ENCODE measurements around the gene GAS2L1. TPM values are rescaled to one million over a fixed set of nuclear protein-coding genes. Genes with fewer than 3 reads are reported as not detected.

Gene GAS2L1
- total and polyA plus RNA-seq, 2 of the 4 experiments (the other 2 are of a cell fraction): 1.4 to 15.6 TPM

- CTCF ChIA-PET: no interaction called here
- intact Hi-C loops (cut with micrococcal nuclease) (no loop called here), in situ Hi-C loops (cut with MboI; ENCODE audit: low sequenced_read_pairs) (no loop called here), dilution Hi-C loops (cut with HindIII; ENCODE audit: low sequenced_read_pairs, unreplicated experiment) (no loop called here)
- Histone ChIP-seq H4K20me1 (ENCODE audit: insufficient read depth, low read length) (peaks cover 19% of the 10 kb centered on the region), H2AK9ac (replicated peaks; ENCODE audit: low read depth, low read length, poor library complexity) (peak overlapping the region; percentile 10), H3K56ac (ENCODE audit: extremely low read depth, insufficient read depth, low read length) (no peak overlapping the region), H3K36me3 (ENCODE audit: control insufficient read depth, insufficient read depth, low read length) (peaks cover 17% of the 10 kb centered on the region), H3K4me3 (ENCODE audit: insufficient read depth, low read depth, low read length) (no peak overlapping the region), H4K8ac (ENCODE audit: low read depth in 2 of 2, low read length in 2 of 2) (no peak overlapping the region), H3K9me3 (ENCODE audit: control insufficient read depth, insufficient read depth, low read length) (no peaks in the 10 kb centered on the region), H2BK120ac (ENCODE audit: low read depth, low read length) (no peak overlapping the region), H3K14ac (replicated peaks; ENCODE audit: low read depth, low read length) (no peak overlapping the region), H2BK20ac (ENCODE audit: low read depth, low read length) (no peak overlapping the region), H3K27me3 (ENCODE audit: control insufficient read depth, insufficient read depth, low read length) (no peaks in the 10 kb centered on the region), H3K9me1 (ENCODE audit: insufficient read depth, low read length) (peaks cover 10% of the 10 kb centered on the region; the same call in 1 of the 2 replicates), H3K79me1 (ENCODE audit: low read depth in 1 of 2, low read length in 2 of 2) (peaks cover 15 to 31% of the 10 kb centered on the region in 2 experiments; a peak in 3 of 4 replicates), H3K4me1 (ENCODE audit: control insufficient read depth, insufficient read depth, low read length) (peaks cover 12% of the 10 kb centered on the region), H2AFZ (replicated peaks; ENCODE audit: low read length, poor library complexity) (no peak overlapping the region), H3K27ac (ENCODE audit: insufficient read depth, low read length) (no peak overlapping the region), H3K4me2 (ENCODE audit: low read depth, low read length) (no peak overlapping the region), H2AK5ac (ENCODE audit: low read depth, low read length) (no peak overlapping the region), H3K23ac (ENCODE audit: low read depth, low read length) (no peak overlapping the region), H4K91ac (ENCODE audit: insufficient read depth, low read depth, low read length) (no peak overlapping the region), H2BK5ac (ENCODE audit: low read depth, low read length, poor library complexity, severe bottlenecking) (no peak overlapping the region), H3K9ac (ENCODE audit: low read depth, low read length) (no peak overlapping the region), H4K5ac (ENCODE audit: low read depth, low read length) (no peak overlapping the region), H3K18ac (ENCODE audit: low read depth, low read length) (no peak overlapping the region), H3K4ac (ENCODE audit: low read depth, low read length) (no peak overlapping the region), H2BK15ac (ENCODE audit: low read depth, low read length) (no peak overlapping the region)
- no TSS peak for BruUV-seq (replicated peaks)
- no peak for TF ChIP-seq RFX5 (IDR thresholded peaks at IDR 0.05; ENCODE audit: low read depth, low read length)
- TF ChIP-seq MXI1 (IDR thresholded peaks at IDR 0.05; ENCODE audit: borderline replicate concordance, low read depth, low read length): no peak
- TF ChIP-seq POLR2A (IDR thresholded peaks at IDR 0.05; ENCODE audit: low read depth, low read length): no peak
- TF ChIP-seq ELK1 (IDR thresholded peaks at IDR 0.05; ENCODE audit: borderline replicate concordance, low read depth, low read length): no peak
- no peak for TF ChIP-seq NFE2L2 (IDR thresholded peaks at IDR 0.05; ENCODE audit: low read depth, low read length)
- no peak for TF ChIP-seq BHLHE40 (IDR thresholded peaks at IDR 0.05; ENCODE audit: low read depth, low read length)
- TF ChIP-seq SMC3 (IDR thresholded peaks at IDR 0.05; ENCODE audit: low read depth, low read length): no peak
- TF ChIP-seq CEBPB (IDR thresholded peaks at IDR 0.05; ENCODE audit: low read depth, low read length): no peak
- no peak for TF ChIP-seq MAZ (IDR thresholded peaks at IDR 0.05; ENCODE audit: borderline replicate concordance, low read depth, low read length)
- ATAC-seq (ENCODE audit: low read depth): no peak
- no peak for DNase-seq
- 80% methylated on average over 1 of the region's 7 CpGs; no CpG with 5 or more reads in 1 of the 2 experiments for WGBS, 2 experiments (ENCODE audit: extremely low coverage in 2 of 2, insufficient read length in 1 of 2)
- POLR2A ChIA-PET (ENCODE audit: unreplicated experiment): no interaction called here
Observed at GRCh38 chr22:29265305-29265704, 41.1 kb upstream of the GAS2L1 start.

Data from IMR-90 (cell line).